ENCODE measurements around the gene ARMC8.

The ARMC8 gene

GRCh38 chr3:138289701-138290100, 102.6 kb downstream of the ARMC8 start:
- H3K27me3 ChIP-seq (replicated peaks; ENCODE audit: control insufficient read depth, insufficient read depth, low read length, poor library complexity, severe bottlenecking), result no peaks in the 10 kb centered on the region
- H3K36me3 ChIP-seq (ENCODE audit: control insufficient read depth, insufficient read depth, low read length), result peaks cover 49% of the 10 kb centered on the region
- no peak overlapping the region for H3K4me3 ChIP-seq (ENCODE audit: insufficient read depth, low read depth, low read length, poor library complexity, severe bottlenecking)
- no peaks in the 10 kb centered on the region for H3K9me3 ChIP-seq (ENCODE audit: control insufficient read depth, low read length)
- no peaks in the 10 kb centered on the region for H3K4me1 ChIP-seq (ENCODE audit: control insufficient read depth, insufficient read depth, low read length, poor library complexity, severe bottlenecking)
- no peak overlapping the region for H3K27ac ChIP-seq (ENCODE audit: insufficient read depth, low read length, poor library complexity, severe bottlenecking)
- no peak for DNase-seq

- H3K27ac ChIP-seq (ENCODE audit: insufficient read depth, low read length, poor library complexity, severe bottlenecking), result no peak overlapping the region
- peaks cover 19% of the 10 kb centered on the region for H3K36me3 ChIP-seq (ENCODE audit: control insufficient read depth, insufficient read depth, low read length)
- H3K4me3 ChIP-seq (ENCODE audit: insufficient read depth, low read depth, low read length, poor library complexity, severe bottlenecking), result no peak overlapping the region
- H3K27me3 ChIP-seq (replicated peaks; ENCODE audit: control insufficient read depth, insufficient read depth, low read length, poor library complexity, severe bottlenecking), result no peaks in the 10 kb centered on the region
- H3K4me1 ChIP-seq (ENCODE audit: control insufficient read depth, insufficient read depth, low read length, poor library complexity, severe bottlenecking), result peaks cover 7% of the 10 kb centered on the region
- DNase-seq, result no peak
- no peaks in the 10 kb centered on the region for H3K9me3 ChIP-seq (ENCODE audit: control insufficient read depth, low read length)
Measured at GRCh38 chr3:138296639-138297038, 109.5 kb downstream of the ARMC8 start.

- Histone ChIP-seq H3K4me1 (ENCODE audit: control insufficient read depth, insufficient read depth, low read length, poor library complexity, severe bottlenecking) (peaks cover 7% of the 10 kb centered on the region), H3K36me3 (ENCODE audit: control insufficient read depth, insufficient read depth, low read length) (peaks cover 18% of the 10 kb centered on the region), H3K27me3 (replicated peaks; ENCODE audit: control insufficient read depth, insufficient read depth, low read length, poor library complexity, severe bottlenecking) (no peaks in the 10 kb centered on the region), H3K9me3 (ENCODE audit: control insufficient read depth, low read length) (no peaks in the 10 kb centered on the region), H3K27ac (ENCODE audit: insufficient read depth, low read length, poor library complexity, severe bottlenecking) (no peak overlapping the region), H3K4me3 (ENCODE audit: insufficient read depth, low read depth, low read length, poor library complexity, severe bottlenecking) (no peak overlapping the region)
- DNase-seq, result no peak
Measured at GRCh38 chr3:138297059-138297607, 110.0 kb downstream of the ARMC8 start.

- no peaks in the 10 kb centered on the region for H3K27me3 ChIP-seq (replicated peaks; ENCODE audit: control insufficient read depth, insufficient read depth, low read length, poor library complexity, severe bottlenecking)
- no peak for DNase-seq
- no peak overlapping the region for H3K27ac ChIP-seq (ENCODE audit: insufficient read depth, low read length, poor library complexity, severe bottlenecking)
- peaks cover 13% of the 10 kb centered on the region for H3K36me3 ChIP-seq (ENCODE audit: control insufficient read depth, insufficient read depth, low read length)
- peaks cover 7% of the 10 kb centered on the region for H3K4me1 ChIP-seq (ENCODE audit: control insufficient read depth, insufficient read depth, low read length, poor library complexity, severe bottlenecking)
- no peak overlapping the region for H3K4me3 ChIP-seq (ENCODE audit: insufficient read depth, low read depth, low read length, poor library complexity, severe bottlenecking)
- no peaks in the 10 kb centered on the region for H3K9me3 ChIP-seq (ENCODE audit: control insufficient read depth, low read length)
Measured at GRCh38 chr3:138297876-138298275, 110.8 kb downstream of the ARMC8 start.

- no peak overlapping the region for H3K4me3 ChIP-seq (ENCODE audit: insufficient read depth, low read depth, low read length, poor library complexity, severe bottlenecking)
- no peak overlapping the region for H3K27ac ChIP-seq (ENCODE audit: insufficient read depth, low read length, poor library complexity, severe bottlenecking)
- no peaks in the 10 kb centered on the region for H3K27me3 ChIP-seq (replicated peaks; ENCODE audit: control insufficient read depth, insufficient read depth, low read length, poor library complexity, severe bottlenecking)
- H3K4me1 ChIP-seq (ENCODE audit: control insufficient read depth, insufficient read depth, low read length, poor library complexity, severe bottlenecking), result peaks cover 4% of the 10 kb centered on the region
- DNase-seq, result no peak
- no peaks in the 10 kb centered on the region for H3K9me3 ChIP-seq (ENCODE audit: control insufficient read depth, low read length)
- peaks cover 2% of the 10 kb centered on the region for H3K36me3 ChIP-seq (ENCODE audit: control insufficient read depth, insufficient read depth, low read length)
Measured at GRCh38 chr3:138300647-138301046, 113.5 kb downstream of the ARMC8 start.

- no peak overlapping the region for H3K27ac ChIP-seq (ENCODE audit: insufficient read depth, low read length, poor library complexity, severe bottlenecking)
- peaks cover 4% of the 10 kb centered on the region for H3K9me3 ChIP-seq (ENCODE audit: control insufficient read depth, low read length)
- DNase-seq, result no peak
- H3K4me3 ChIP-seq (ENCODE audit: insufficient read depth, low read depth, low read length, poor library complexity, severe bottlenecking), result no peak overlapping the region
- H3K36me3 ChIP-seq (ENCODE audit: control insufficient read depth, insufficient read depth, low read length), result no peaks in the 10 kb centered on the region
- H3K4me1 ChIP-seq (ENCODE audit: control insufficient read depth, insufficient read depth, low read length, poor library complexity, severe bottlenecking), result no peaks in the 10 kb centered on the region
- no peaks in the 10 kb centered on the region for H3K27me3 ChIP-seq (replicated peaks; ENCODE audit: control insufficient read depth, insufficient read depth, low read length, poor library complexity, severe bottlenecking)
Measured at GRCh38 chr3:138303474-138303873, 116.4 kb downstream of the ARMC8 start.

- Histone ChIP-seq H3K27ac (ENCODE audit: insufficient read depth, low read length, poor library complexity, severe bottlenecking) (no peak overlapping the region), H3K27me3 (replicated peaks; ENCODE audit: control insufficient read depth, insufficient read depth, low read length, poor library complexity, severe bottlenecking) (no peaks in the 10 kb centered on the region), H3K9me3 (ENCODE audit: control insufficient read depth, low read length) (peaks cover 7% of the 10 kb centered on the region), H3K36me3 (ENCODE audit: control insufficient read depth, insufficient read depth, low read length) (no peaks in the 10 kb centered on the region), H3K4me3 (ENCODE audit: insufficient read depth, low read depth, low read length, poor library complexity, severe bottlenecking) (no peak overlapping the region), H3K4me1 (ENCODE audit: control insufficient read depth, insufficient read depth, low read length, poor library complexity, severe bottlenecking) (no peaks in the 10 kb centered on the region)
- no peak for DNase-seq
Measured at GRCh38 chr3:138307899-138308298, 120.8 kb downstream of the ARMC8 start.

GRCh38 chr3:138308783-138309182, 121.7 kb downstream of the ARMC8 start:
- Histone ChIP-seq H3K9me3 (ENCODE audit: control insufficient read depth, low read length) (peaks cover 7% of the 10 kb centered on the region), H3K27me3 (replicated peaks; ENCODE audit: control insufficient read depth, insufficient read depth, low read length, poor library complexity, severe bottlenecking) (no peaks in the 10 kb centered on the region), H3K27ac (ENCODE audit: insufficient read depth, low read length, poor library complexity, severe bottlenecking) (no peak overlapping the region), H3K36me3 (ENCODE audit: control insufficient read depth, insufficient read depth, low read length) (no peaks in the 10 kb centered on the region), H3K4me3 (ENCODE audit: insufficient read depth, low read depth, low read length, poor library complexity, severe bottlenecking) (no peak overlapping the region), H3K4me1 (ENCODE audit: control insufficient read depth, insufficient read depth, low read length, poor library complexity, severe bottlenecking) (no peaks in the 10 kb centered on the region)
- DNase-seq, result no peak

GRCh38 chr3:138310494-138310893, 123.4 kb downstream of the ARMC8 start:
- Histone ChIP-seq H3K4me1 (ENCODE audit: control insufficient read depth, insufficient read depth, low read length, poor library complexity, severe bottlenecking) (no peaks in the 10 kb centered on the region), H3K27me3 (replicated peaks; ENCODE audit: control insufficient read depth, insufficient read depth, low read length, poor library complexity, severe bottlenecking) (no peaks in the 10 kb centered on the region), H3K9me3 (ENCODE audit: control insufficient read depth, low read length) (peaks cover 7% of the 10 kb centered on the region), H3K27ac (ENCODE audit: insufficient read depth, low read length, poor library complexity, severe bottlenecking) (no peak overlapping the region), H3K4me3 (ENCODE audit: insufficient read depth, low read depth, low read length, poor library complexity, severe bottlenecking) (no peak overlapping the region), H3K36me3 (ENCODE audit: control insufficient read depth, insufficient read depth, low read length) (no peaks in the 10 kb centered on the region)
- no peak for DNase-seq

GRCh38 chr3:138314751-138315150, 127.7 kb downstream of the ARMC8 start:
- H3K36me3 ChIP-seq (ENCODE audit: control insufficient read depth, insufficient read depth, low read length), result no peaks in the 10 kb centered on the region
- H3K4me3 ChIP-seq (ENCODE audit: insufficient read depth, low read depth, low read length, poor library complexity, severe bottlenecking), result no peak overlapping the region
- no peaks in the 10 kb centered on the region for H3K4me1 ChIP-seq (ENCODE audit: control insufficient read depth, insufficient read depth, low read length, poor library complexity, severe bottlenecking)
- no peak for DNase-seq
- H3K27me3 ChIP-seq (replicated peaks; ENCODE audit: control insufficient read depth, insufficient read depth, low read length, poor library complexity, severe bottlenecking), result no peaks in the 10 kb centered on the region
- no peaks in the 10 kb centered on the region for H3K9me3 ChIP-seq (ENCODE audit: control insufficient read depth, low read length)
- no peak overlapping the region for H3K27ac ChIP-seq (ENCODE audit: insufficient read depth, low read length, poor library complexity, severe bottlenecking)

Measured in effector memory CD4-positive, alpha-beta T cell (primary cell).